Fibroblast of skin of left quadriceps (primary cell): ENCODE measurements around the gene ACER3.
"Not testable (repeated sequence)": the region's sequence is repeated elsewhere in the genome, so short reads cannot be mapped to it uniquely, and the experiment has no call there.

Source experiments
- DNase-seq, 2 experiments: peaks; one replicate each; pipeline ENCODE4 v3.0.0-alpha.2; 2013; ENCODE audit warnings: low read depth in 2 of 2

The ACER3 gene

DNA sequence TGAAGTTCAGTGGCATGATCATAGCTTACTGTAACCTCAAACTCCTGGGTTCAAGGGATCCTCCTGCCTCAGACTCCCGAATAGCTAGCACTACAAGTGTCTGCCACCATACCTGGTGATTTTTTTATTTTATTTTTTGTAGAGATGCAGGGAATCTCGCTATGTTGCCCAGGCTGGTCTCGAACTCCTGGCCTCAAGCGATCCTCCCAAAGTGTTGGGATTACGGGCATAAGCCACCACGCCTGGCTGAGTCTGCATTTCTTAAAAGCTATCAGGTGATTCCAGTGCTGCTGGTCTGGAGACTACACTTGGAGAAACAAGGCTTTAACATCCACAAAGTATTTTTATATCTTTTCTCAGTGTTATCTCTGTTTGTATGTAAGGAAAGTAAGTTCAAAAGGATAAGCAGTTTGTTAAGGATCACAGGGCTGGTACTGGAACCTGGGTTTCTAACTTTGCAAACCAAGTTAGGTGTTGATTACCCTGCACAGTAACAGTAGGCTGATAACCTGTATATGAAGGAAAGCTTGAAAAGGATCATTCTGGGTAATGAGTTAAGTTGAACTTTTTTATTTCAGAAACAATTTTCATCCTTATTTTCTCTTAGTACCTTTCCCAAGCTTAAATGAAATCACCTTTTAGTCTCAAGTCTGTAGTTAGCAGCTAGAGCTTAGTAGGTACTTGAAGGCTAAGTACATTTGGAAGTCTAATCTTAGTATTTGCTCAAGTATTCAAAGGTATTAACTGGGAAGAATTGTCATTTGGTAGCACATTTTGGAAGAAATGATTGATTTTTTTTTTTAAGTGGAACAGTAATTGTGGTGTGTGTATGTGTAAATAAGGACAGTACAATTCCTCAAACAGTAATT lies 12.5 kb downstream of the ACER3 start:
- no peak for DNase-seq

DNA sequence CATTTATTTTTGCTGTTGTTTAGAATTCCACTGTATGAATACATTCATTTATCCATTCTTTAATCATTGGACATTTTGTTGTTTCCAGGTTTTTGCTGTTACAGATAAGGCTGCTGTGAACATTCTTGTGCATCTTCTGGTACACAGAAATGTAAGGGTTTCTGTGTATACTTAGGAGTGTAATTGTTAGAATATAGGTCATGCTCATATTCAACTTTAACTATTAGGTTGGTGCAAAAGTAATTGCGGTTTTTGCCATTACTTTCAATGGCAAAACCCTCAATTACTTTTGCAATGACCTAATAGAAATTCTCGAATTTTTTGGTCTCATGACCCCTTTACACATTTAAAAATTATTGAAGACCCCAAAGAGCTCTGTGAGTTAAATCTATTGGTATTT lies 17.3 kb downstream of the ACER3 start:
- DNase-seq, result no peak

DNA sequence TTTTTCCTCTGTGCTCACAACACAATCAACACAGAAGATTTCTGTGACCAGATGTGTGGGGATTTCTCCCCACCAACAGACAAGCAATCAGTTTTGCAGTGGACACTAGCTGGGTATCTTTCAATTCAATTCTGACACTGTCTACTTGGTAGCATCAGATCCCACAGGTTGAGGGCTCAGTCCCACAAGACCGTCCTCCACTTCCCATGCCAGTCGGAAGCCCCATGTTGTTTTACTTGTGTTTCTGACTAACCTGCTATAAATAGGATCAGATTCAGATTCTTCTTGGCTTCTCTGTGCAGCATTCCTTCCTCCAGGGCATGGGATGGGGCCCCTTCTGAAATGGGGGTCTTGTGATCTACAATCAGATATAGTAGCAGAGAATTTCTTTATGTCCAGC lies 19.6 kb downstream of the ACER3 start:
- DNase-seq, result no peak

DNA sequence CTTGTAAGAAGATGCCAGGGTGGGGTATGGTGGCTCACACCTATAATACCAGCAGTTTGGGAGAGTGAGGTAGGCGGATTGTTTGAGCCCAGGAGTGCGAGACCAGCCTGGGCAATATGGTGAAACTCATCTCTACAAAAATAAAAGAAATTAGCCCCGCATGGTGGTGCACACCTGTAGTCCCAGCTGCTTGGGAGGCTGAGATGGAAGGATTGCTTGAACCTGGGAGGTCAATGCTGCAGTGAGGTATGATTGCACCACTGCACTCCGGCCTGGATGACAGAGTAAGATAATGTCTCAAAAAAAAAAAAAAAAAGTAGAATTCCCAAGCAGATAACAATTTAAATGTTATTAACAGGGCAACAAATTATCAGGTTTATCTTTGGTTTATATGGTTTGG lies 20.2 kb downstream of the ACER3 start:
- no peak for DNase-seq

DNA sequence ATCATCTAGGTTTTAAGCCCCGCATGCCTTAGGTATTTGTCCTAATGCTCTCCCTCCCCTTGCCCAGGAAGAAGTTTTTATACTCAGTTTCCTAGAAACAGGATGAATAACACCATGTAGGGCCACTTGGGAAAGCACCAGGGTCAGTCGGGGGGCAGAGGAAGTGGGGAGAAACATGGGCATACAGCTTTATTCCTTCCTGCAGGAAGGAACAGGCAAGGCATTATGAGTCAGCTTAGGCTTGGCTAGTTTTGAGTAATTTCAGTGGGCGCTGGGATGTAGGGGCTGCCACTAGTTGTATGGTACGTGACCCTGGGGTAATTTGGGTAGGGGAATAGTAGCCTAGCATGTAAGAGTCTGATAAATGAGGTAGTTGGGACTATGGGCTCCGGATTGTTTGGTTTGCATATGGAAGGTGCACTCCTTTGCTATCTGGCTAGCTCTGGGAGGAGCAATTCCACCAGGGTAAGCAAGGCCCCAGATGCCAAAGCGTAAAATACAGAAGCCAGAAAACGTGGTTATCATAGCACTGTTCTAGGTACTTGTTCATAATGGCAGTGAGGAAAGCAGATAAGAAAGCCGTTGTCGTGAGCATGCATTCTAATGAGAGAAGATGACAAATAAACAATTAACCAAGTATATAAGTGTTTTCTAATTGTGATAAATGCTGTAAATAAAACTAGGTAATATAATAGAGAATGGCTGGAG lies 24.8 kb downstream of the ACER3 start:
- DNase-seq, result no peak

DNA sequence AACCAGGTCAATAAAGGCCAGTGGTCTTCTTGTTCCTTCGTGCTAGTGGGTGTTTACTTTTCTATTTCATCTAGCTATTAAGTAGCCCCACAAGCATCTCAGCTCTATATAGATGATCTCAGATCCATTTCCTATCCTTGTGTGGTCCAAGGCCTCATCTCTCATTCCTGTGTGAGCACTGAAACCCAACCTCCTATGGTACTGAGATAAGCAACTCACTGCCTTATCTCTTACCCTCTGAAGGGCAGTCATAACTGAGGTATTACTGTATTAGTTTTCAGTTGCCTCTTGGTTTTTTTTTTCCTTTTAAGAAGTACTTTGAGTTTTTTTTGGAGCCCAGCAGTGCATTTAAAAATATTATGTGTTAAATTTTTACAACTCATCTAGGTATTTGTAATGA lies 28.3 kb downstream of the ACER3 start:
- no peak for DNase-seq

DNA sequence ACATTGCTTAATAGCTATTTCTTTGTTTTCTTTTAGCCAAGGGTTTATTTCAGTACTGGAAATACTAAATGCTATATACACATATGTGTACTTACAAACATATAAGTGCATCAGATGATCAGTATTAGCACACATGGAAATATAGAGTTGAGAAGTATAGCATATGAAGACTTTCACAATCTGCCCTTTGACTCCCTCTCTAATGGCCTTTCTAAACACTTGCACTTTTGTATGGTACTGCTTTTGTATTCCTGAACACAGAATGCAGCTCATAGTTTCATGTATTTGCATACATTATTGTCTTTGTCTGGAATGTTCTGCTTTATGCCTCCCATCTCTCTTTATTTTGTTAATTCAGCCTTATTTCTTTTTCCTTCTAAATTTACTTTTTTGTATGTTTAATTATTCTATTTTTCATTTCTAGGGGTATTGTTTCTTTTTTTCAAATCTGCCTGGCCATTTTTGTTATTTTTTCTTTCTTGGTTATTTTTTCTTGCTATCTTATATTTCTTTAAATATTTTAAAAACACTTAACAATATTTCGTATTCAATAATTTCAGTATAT lies 28.8 kb downstream of the ACER3 start:
- no peak for DNase-seq

DNA sequence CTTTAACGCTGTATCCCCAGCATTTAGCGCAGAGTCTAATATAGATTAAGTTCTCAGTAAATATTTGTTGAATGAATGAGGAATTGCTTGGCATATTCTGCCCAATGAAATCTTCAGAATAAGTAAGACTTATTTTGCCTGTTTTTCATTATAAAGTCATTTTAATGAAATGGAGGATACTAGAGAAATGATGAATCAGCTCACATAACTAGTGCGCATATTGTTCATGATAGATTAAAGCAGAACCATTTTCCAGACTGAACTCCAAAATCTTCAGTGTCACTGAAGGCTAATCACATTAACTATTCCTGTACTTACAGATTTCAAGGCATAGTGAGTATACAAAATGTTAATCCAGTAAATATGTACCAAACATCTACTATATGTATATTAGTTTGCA lies 29.6 kb downstream of the ACER3 start:
- DNase-seq, result no peak

DNA sequence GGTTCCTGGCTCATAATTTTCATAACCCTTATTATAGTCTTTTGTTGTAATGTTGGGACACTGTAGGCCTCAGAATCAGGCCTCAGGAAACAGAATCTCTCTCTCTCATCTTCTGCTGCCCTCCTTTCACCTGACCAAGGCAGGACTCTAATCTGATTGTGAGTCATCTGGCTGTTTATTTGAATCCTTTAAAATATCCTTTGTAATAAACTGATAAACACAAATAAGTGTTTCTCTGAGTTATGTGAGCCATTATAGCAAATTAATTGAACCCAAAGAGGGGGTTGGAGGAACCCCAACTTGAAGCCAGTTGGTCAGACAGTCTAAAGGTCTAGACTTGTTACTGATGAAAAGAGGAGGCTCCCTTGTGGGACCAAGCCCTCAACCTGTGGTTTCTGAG lies 30.6 kb downstream of the ACER3 start:
- no peak for DNase-seq

DNA sequence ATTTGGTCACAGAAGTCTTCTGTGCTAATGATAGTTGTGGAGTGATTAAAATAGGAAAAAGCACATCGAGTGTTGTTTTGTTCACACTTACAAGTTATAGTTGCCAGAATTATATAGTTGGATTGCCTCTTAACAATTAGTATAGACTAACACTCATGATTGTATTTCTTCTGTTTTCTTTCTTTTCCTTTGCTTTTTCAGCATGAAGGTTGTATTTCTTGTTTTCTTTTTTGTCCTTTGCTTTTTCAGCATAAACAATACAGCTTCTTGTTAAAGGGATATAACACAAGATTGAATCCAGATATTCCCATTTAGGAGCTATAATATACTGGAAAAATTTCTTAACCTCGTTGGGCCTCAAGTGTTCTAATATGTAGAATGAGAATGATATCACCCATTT lies 31.1 kb downstream of the ACER3 start:
- no peak for DNase-seq

DNA sequence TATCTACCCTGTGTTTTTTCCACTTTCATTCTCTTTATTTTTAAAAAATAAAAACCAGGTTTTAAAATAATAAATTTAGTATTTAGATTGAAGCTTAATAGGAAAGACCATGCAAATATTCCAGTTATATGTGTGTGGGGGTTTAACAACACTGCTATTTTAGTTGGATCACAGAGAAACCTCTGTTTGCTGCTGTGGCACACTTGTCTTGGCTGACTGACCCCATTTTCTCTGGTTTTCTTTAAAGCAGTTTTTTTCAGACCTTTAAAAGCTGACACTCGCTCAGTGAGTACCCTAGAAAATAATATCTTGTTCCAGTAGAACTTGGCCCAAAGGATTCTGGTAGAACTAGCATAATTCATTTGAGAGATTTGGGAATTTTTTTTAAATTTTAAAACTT lies 31.6 kb downstream of the ACER3 start:
- no peak for DNase-seq

DNA sequence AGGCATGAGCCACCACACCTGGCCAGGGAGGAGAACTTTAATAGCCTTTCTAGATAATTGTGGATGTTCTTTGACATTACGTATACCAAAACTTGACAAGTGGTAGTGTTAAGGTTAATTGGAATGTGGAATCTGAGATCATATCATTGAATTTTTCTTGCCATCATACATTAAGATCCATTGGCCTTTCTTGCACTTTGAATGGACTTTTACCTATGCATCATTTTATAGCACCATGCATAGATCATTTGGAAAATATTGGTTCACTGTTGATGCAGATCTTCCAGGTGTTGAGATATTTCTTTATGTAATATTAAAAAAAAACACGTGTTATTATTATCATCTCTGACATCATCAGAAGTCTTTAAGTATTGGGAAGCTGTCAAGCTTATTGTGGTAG lies 36.5 kb downstream of the ACER3 start:
- no peak for DNase-seq

DNA sequence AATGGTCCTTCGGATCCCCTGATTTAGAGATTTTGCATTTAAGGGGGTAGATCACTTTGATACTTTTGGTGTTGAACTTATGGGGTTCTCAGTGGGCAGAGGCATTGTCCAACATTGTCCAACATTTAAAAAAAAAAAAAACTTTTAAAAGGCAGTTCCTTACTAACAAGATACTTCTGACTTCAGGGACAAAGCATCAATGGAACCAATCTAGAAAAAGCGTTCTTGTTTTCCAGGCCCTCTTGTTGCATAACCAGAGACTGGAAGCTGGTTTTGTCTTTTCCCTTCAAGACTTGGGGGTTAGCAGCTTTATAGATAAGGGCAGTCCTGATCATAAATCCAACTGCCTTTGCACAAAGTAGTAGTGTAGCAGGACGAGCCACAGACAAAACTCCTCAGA lies 40.4 kb downstream of the ACER3 start:
- DNase-seq, result no peak

DNA sequence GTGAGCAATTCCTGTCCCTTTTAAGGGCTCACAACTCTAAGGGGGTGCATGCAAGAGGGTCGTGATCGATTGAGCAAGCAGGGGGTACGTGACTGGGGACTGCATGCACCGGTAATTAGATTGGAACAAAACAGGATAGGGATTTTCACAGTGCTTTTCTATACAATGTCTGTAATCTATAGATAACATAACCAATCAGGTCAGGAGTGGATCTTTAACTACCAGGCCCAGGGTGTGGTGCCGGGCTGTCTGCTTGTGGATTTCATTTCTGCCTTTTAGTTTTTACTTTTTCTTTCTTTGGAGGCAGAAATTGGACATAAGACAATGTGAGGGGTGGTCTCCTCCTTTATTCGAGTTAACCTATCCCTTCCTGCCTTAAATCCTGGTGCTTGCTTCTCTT lies 40.9 kb downstream of the ACER3 start:
- DNase-seq, result not testable (repeated sequence)

DNA sequence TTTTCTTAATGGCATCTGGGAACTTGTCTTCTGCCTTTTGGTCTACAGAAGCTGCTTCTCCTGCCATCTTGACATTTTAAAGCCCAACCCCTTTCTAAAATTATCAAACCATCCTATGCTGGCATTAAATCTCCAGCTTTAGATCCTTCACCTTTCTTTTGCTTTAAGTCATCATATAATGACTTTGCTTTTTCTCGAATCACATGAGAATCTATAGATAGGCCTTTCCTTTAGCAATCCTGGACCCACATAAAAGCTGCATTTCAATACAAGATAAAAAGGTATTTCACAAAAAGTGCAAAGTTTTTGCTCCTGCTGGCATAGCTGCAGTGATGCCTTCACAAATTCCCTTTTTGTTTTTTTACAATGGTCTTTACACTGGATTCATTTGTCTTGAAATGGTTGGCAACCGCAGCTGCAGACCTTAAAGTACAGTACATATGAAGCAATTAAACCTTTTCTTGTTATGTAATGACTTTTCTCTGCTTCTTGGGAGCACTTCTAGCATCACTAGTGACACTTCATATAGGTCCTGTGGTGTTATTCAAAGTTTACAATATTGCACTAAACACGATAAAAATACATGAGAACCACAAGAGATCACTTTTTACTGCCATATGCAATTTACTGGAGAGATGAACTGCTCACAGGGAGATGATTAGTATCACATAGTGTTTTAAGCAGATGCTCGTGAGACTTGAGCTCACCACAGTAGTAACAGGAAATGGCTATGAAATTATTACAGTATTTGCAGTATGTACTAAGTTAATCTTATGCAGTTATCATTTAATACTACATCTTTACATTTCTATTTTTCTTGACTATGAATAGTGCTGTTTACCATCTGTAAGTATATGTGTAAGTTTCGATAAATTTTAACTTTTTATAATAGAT lies 41.6 kb downstream of the ACER3 start:
- DNase-seq, result no peak

DNA sequence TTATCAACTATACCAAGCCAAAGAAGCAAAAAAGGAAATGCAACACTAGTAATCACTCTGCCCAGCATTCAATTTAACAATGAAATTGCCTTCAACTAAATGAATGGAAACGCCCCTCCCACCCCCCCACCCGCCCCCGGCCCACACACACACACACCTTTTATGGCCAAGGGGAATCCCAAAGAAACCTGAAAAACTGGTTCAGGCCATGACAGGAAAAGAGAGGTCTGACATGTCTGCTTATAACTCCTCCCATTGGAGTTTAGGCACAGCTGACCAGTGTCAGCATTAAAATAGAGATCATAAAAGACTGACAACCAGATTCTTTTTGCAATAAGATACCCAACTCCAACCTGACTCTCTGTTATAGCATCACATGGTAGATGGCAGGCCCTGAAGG lies 42.6 kb downstream of the ACER3 start:
- DNase-seq, result no peak

DNA sequence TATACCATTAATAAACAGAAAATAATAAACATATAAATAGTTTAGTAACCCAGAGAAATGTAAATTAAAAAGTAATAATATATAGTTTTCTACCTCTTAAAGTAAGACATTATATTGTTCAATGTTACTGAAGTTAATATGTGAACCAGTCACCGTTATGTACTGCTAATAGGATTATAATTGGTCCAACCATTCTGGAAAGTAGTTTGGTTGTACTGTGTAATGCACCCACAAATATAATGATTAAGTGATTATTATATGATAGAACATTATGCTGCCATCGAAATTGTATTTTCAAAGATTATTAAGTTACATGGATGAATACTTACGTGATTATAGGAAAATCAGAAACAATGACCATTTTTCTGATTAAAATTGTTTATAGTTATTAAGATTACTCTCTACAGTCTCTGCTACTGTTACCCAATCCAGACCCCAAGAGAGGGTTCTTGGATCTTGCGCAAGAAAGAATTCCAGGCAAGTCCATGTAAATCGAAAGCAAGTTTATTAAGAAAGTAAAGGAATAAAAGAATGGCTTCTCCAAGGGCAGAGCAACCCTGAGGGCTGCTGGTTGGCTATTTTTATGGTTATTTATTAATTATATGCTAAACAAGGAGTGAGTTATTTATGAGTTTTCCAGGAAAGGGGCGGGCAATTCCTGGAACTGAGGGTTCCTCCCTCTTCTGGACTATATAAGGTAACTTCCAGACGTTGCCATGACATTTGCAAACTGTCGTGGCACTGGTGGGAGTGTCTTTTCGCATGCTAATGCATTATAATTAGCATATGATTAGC lies 50.1 kb downstream of the ACER3 start:
- peak; percentile 6 to 13 for DNase-seq

DNA sequence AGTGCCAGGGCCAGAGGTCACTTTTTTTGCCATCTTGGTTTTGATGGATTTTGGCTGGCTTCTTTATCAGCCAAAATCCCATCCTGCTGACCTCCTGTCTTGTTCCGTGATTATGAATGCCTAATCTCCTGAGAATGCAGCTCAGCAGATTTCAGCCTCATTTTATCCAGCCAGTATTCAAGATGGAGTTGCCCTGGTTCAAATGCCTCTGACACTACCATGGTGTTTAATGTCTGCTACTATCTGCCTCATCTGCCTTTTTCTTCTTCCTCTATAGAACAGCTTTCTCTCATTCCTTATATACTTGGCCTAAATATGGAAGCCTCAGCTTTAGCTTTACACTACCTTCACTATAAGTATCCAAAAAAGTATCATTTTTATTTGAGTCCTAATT lies 50.7 kb downstream of the ACER3 start:
- no peak for DNase-seq

DNA sequence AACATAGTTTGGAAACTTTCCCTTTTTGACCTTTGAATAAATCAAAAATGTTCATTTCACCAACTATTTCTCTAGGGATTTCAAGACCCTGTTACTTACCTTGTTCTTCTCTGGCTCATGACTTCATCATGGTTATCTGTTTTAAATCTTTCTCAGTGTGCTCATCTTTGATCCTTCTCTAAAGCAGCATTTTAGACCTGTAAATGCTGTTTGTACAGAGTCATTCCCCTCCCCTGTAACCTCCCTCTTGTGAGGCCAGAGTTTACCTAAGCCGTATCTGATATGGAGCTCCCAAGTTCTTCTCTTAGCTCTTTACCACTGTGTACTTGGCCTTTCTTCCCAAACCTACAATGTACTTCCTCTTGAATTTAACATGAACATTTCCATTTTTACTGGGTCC lies 56.0 kb downstream of the ACER3 start:
- DNase-seq, result no peak

DNA sequence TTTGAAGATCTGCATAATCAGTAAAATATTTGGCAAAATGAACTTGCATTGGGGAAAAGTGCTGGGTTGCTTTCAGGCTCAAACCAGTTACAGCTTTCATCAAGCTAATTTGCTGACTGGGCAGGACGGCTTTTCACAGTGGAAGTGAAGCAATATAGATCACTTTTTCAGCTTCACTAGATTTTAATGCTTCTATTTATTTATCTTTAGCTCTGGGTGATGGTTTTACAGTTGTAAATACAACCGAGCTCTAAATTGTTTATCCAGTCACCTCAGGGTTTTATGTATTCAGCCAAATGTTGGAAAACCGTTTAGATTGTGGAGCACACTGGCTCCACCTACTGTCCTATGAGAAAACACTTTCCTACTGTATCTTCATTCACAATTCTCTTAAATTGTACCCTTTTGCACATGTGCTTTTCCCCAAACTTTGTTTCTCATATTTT lies 58.2 kb downstream of the ACER3 start:
- DNase-seq, result peak; percentile 40 to 42

DNA sequence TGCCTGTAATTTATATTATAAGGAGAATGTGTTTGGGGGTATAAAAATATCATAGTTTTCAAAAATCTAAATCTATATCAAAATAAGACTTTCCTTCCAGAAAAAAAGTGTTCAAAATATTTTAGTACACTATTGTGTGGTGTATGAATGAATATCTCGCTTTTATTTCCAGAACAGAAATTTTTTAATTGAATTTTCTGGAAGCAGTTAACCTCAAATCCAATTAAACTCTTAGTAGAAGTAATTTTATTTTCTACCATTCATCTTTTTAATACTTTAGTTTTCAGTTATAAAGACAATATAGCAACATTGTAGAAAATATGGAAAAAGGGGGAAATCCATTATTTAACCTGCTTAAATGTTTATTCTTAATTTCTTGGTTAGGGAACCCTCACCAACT lies 58.7 kb downstream of the ACER3 start:
- no peak for DNase-seq
